NCI-H345 treated with DMSO at 0.1 percent for 48 hours (cell line): ENCODE measurements around the gene OLFML3.
"Not testable (repeated sequence)": the region's sequence is repeated elsewhere in the genome, so short reads cannot be mapped to it uniquely, and the experiment has no call there.

Experiments used
- DNase-seq: peaks from one replicate; lab custom pipeline; 2025; ENCODE audit not compliant: unreplicated experiment; lab: John Stamatoyannopoulos, UW

Gene OLFML3

GRCh38 chr1:113990961-113991360 lies 11.7 kb downstream of the OLFML3 start:
- no peak for DNase-seq

- no peak for DNase-seq
Measured at GRCh38 chr1:113991467-113991997, 12.3 kb downstream of the OLFML3 start.

GRCh38 chr1:113993072-113993471 lies 13.8 kb downstream of the OLFML3 start:
- DNase-seq: no peak

GRCh38 chr1:113993766-113994165 lies 14.5 kb downstream of the OLFML3 start:
- DNase-seq: no peak

GRCh38 chr1:113995382-113995781 lies 16.1 kb downstream of the OLFML3 start:
- DNase-seq: no peak

- no peak for DNase-seq
Measured at GRCh38 chr1:113998361-113998760, 19.1 kb downstream of the OLFML3 start.

GRCh38 chr1:113999233-113999632 lies 20.0 kb downstream of the OLFML3 start:
- DNase-seq: no peak

- no peak for DNase-seq
Measured at GRCh38 chr1:113999799-114000198, 20.5 kb downstream of the OLFML3 start.

GRCh38 chr1:114000406-114000805 lies 21.1 kb downstream of the OLFML3 start:
- no peak for DNase-seq

- DNase-seq: no peak
Measured at GRCh38 chr1:114002492-114003239, 23.4 kb downstream of the OLFML3 start.

- DNase-seq: no peak
Measured at GRCh38 chr1:114003431-114003830, 24.2 kb downstream of the OLFML3 start.

GRCh38 chr1:114006825-114007224 lies 27.6 kb downstream of the OLFML3 start:
- DNase-seq: not testable (repeated sequence)

- DNase-seq: no peak
Measured at GRCh38 chr1:114008480-114008941, 29.2 kb downstream of the OLFML3 start.

GRCh38 chr1:114008993-114009392 lies 29.7 kb downstream of the OLFML3 start:
- no peak for DNase-seq

- DNase-seq: no peak
Measured at GRCh38 chr1:114009393-114009792, 30.1 kb downstream of the OLFML3 start.

GRCh38 chr1:114010433-114011184 lies 31.3 kb downstream of the OLFML3 start:
- no peak for DNase-seq

- no peak for DNase-seq
Measured at GRCh38 chr1:114011796-114012195, 32.5 kb downstream of the OLFML3 start.

GRCh38 chr1:114015075-114015474 lies 35.8 kb downstream of the OLFML3 start:
- DNase-seq: no peak

- DNase-seq: not testable (repeated sequence)
Measured at GRCh38 chr1:114019724-114020123, 40.5 kb downstream of the OLFML3 start.

- no peak for DNase-seq
Measured at GRCh38 chr1:114021665-114022099, 42.4 kb downstream of the OLFML3 start.

GRCh38 chr1:114022877-114023276 lies 43.6 kb downstream of the OLFML3 start:
- no peak for DNase-seq

GRCh38 chr1:114023377-114023776 lies 44.1 kb downstream of the OLFML3 start:
- no peak for DNase-seq
